ENCODE measurements around the gene SPINDOC.
"Not testable (repeated sequence)": the region's sequence is repeated elsewhere in the genome, so short reads cannot be mapped to it uniquely, and the experiment has no call there.

SPINDOC gene, protein sequence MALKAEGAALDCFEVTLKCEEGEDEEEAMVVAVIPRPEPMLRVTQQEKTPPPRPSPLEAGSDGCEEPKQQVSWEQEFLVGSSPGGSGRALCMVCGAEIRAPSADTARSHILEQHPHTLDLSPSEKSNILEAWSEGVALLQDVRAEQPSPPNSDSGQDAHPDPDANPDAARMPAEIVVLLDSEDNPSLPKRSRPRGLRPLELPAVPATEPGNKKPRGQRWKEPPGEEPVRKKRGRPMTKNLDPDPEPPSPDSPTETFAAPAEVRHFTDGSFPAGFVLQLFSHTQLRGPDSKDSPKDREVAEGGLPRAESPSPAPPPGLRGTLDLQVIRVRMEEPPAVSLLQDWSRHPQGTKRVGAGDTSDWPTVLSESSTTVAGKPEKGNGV

DNA sequence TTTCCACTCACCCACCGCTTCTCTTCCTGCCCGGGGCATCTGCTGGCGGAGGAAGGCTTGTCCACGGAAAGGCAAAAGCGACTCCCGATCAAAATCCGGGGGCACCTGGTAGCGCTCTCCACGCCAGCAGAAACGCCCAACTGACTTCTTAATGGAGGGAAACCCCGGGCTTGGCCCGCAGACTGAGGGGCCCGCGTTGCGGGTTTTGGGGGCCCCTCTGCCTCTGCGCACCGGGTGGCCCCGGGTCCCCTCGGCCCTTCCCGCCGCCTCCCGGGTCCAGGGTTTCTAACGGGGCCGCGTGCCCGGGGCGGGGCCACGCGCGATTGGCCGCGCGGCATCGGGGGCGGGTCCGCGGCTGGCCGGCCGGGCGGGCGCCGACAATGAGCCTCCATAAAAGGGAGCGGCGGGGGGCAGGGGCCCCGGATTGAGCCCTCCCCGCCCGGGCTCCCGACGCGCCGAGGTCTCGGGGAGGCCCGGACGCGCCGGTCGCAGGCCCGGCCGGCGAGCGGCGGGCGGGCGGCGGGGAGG lies at the start of gene SPINDOC:
Gene SPINDOC, plus strand, starts transcription at position 422 of the 528 bp plus-strand sequence. CDS start 231 bp downstream, outside the sequence.
- ATAC-seq, result peak; percentile 91

DNA sequence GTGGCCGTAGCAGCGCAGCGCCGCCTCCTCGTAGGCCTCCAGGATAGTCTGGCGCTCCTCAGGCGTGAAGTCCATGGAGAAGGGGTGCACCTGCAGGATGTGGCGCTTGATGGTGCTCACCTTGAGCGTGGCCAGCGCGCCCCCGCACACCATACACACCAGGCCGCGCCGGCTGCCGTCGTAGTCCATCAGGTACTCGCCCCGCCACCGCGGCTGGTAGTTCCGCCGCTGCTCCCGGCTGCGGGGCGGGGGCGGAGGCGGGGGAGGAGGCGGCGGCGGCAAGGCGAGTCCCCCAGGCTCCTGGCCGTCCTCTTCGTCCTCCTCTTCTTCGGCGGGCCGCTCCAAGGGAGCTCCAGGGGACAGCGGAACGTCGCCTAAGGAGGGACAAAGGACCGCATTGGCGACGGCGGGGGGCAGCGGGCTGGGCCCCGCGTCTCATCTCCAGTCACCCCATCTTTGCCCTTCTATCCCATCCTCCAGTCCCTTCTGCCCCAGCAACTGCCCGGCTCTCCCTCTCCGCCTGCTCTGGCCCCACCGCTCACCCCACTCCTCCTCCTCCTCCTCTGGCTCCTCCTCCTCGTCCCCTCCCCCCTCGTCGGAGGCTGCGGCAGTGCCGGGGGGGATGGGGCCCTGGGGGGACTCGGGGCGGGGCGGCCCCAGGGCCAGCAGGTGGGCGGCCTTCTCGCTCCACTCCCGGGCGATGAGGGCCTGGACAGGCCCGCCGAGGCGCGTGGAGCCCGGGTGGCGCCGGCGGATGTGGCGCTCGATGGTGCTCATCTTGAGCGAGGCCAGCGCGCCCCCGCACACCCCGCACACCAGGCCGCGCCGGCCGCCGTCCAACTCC lies 49.5 kb upstream of the SPINDOC start:
- ATAC-seq (no peak), DNase-seq (no peak)

More for the DNA sequence above, at the start of gene SPINDOC:
- DNase-seq, result peak; percentile 85

DNA sequence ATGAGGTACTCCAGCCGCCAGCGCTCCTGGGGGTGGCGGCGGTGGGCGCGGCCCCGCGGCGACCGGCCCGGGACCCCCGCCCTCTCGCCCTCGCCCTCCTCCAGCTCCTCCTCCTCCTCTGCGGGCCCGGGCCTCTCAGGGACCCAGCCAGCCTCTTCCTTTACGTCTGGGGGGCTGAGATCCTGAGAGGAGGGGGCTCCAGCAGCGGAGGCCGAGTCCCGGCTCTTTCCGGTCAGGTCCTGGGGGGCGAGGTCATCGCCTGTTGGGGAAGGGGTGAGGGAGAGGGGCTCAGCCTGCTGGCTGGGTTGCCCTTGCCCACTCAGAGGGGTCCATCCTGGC lies 48.9 kb upstream of the SPINDOC start:
- ATAC-seq (no peak), DNase-seq (no peak)

DNA sequence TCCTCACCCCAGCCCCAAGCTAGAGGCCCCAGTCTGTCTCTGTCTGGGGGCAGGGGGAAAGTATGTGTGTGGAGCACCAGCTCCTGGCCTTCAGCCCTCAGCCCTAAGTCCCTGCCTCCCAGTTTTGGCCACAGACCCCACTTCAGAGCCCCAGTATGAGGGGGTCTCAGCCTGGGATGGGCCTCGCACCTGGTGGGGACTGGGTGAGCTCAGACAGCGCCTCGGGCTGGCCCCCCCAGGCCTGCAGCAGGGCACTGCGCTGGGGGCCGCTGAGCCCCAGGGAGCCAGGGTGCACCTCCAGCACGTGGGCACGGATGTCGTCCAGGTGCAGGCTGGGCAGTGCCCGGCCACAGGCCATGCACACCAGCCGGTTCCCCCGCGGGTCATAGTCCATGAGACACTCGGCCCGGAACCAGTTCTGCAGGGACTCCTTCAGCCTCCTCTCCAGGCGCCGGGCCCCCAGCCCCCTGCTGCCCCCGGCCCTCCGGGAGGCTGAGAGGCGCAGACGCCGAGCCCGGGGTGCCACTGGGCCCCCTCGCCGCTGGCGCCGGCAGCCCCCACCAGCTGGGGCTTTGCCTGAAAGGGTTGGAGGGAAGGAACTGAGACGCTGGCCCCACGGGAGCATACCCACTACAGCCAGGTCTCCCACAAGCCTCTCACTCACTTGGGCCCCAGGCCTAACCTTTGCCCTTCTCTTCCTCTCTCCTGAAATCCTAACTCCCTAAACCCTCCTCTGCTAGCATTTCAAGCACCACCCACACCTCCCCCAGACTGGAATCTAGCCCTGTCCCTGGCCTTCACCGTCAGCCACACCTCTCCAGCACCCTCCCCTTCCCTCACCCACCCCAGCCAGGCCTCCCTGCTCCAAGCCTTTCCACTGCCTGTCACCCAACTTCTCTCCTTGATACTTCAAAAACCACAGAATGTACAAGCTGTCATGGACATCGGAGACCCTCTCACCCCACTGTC lies 48.3 kb upstream of the SPINDOC start:
- ATAC-seq, result no peak

DNA sequence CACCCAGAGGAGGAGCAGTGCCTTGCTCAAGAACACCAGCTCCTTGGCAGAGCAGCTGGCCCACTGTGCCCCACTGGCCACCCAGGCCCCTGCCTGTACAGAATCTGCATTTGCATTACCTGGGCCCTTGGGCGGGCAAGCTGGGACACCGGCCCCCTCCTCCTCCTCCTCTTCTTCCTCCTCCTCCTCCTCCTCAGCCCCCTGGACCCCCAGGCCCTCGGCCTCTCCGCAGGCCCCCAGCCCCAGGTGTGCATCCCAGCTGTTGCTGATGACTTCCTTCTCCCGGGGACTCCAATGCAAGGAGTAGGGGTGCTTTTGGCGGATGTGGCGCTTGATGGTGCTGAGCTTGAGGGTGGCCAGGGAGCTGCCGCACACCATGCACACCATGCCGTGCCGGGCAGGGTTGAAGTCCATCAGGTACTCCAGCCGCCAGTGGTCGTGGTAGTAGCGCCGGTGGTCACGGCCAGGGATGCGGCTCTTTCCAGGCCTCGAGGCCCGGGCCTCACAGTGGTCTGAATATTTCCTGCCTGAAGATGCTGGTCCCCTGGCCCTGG lies 47.5 kb upstream of the SPINDOC start:
- DNase-seq (no peak), ATAC-seq (no peak)

More for the DNA sequence above, 48.3 kb upstream of the SPINDOC start:
- no peak for DNase-seq

DNA sequence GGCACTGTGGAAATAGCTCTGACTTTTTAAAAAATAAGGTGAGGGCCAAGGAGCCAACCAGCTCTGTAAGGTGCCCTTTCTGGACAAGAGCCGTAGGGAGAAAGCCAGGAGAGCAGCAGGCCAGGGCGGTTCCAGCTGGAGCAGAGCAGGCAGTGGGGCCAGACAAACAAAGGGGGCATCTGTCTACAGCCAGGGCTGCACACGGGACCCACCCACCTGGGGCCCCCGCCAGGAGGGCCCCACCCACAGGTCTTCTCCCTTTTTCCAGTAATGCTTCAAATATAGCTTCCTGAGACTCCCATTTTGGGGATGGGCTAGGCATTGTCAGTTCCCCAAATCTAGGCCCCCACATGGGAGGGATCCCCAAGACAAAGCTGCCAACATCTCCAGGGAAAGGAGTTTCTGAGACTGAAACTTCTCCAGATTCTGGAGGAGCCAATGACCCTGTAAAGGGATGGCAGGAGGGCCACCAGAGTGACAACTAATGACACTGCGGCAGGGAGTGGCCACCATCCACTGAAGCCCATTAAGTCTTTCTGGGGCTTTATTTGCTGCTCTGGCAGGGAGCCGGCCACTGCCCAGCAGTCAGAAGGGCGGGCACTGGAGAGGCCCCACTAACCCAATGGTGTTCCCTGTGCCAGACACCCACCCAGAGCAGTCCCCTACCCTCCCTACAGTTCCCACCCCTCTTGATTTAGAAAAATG lies 46.6 kb upstream of the SPINDOC start:
- no peak for DNase-seq
- no peak for ATAC-seq

DNA sequence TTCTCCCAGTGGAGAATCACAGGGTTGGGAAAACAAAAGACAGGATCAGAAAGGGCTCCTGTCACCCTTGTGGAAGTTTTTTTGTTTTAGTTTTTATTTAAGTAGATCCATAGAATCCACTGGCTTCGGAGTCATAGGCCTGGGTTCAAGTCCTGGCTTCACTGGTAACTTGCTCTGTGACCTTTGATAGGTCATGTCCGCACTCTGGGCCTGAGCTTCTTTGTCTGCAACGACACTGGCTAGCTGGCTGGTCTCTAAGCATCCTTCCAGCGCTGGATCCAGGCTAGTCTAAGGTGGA lies 46.0 kb upstream of the SPINDOC start:
- DNase-seq (no peak), ATAC-seq (no peak)

DNA sequence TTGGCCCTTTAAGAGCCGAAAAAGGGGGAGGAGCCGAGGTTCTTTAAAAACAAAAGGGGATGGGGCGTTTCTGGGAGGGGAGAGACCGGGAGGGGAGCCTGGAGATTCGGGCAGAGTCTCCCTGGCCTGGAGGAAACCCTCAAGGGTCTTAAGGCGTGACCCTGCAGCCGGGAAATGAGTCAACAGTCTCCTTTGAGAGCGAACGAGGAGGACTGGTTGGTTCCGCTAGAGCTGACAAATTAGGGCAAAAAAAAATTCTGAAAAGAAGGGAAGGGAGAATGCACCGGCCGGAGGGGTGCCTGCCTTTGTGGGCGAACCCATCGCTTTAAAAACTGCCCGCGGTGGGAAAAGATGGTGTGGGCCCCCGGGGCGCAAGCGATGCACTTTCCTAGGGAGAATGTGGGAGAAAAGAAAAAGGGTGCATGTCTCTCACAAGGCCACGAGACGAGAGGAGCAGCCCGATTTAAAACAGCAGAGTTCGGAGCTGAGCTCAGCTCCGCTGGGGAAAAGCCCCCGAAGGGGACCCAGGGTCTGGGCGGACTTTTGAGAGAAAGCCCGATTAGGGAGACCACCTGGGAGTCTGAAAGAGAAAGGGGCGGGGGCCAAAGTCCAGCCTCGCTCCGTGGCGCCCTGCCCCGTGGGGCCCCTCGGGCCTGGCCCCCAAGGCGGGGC lies 45.6 kb upstream of the SPINDOC start:
- peak; percentile 11 for ATAC-seq
- DNase-seq, result peak; percentile 38

DNA sequence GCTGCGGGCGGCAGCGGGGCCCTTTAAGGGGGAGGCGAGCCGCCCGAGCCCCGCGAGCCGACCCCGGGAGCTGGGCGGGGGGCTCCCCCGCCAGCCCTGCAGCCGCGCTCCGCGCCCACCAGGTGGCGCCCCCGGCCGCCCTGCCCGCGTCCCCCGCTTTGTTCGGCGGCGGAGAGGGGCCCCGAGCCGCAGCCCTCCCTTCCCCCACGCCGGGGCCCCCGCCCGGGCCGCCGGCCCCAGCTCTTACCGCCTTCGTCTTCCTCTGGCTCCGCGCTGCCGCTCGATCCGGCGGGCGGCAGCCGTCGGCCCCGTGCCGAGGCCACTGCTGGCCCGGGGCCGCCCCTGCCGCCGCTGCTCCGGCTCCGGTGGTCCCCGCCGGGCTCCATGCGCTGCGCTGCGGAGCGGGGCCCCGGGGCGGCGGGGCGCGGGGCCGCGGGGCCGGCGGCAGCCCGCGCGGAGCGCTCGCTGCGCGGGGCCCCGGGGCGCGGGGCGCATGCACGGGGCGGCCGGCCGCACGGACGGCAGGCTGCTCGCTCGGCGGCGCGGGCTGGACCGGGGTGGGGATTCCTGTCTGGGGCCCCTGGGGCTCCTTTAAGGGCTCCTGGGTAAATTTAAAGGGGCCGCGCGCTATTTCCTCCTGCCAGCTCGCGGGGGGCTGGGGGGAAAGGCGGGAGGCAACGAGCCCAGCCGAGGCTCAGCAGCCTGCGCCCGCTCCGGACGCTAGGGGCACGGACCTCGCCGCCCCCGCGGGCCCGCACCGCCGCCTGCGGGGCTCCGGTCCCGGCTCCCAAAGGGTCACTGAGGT lies 44.8 kb upstream of the SPINDOC start, which contains the start of gene ZFTA:
Gene ZFTA, minus strand, starts transcription at position 539 of the 805 bp plus-strand sequence. Its CDS starts 153 bp downstream, at position 386.
- DNase-seq (peak; percentile 82), ATAC-seq (peak; percentile 59)

DNA sequence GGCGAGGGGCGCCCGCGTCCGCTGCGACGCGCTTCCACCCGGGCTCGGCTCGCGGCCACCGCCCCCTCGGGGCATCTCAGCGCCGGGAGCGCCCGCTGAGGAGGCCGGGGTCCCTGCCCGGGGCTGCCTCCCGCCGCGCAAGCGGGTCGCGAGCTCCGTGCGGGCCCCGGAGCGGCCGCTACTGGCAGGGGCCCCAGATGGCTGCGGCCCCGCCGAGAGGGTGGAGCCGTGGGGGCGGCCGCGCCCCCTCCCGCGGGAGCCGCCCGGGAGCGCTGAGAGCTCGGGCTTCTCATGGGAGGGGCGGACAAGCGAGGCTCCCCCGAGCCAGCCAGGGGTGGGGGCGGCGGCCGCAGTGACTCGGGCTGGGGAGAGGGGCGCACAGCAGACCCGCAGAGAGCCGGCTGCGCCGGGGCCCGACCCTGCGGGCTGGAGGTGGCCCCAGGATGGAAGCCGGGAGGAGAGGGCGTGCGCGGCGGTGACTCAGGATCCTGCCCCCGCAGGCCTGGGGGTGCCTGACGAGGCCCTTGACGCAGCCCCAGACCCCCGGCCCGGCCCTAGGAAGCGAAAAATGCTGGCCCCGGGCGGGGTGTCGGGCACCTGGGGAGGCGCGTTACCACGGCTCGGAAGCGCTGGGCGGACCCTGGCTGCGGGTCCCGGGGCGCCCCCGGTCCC lies 44.1 kb upstream of the SPINDOC start:
- DNase-seq (peak; percentile 45), ATAC-seq (peak; percentile 34)

DNA sequence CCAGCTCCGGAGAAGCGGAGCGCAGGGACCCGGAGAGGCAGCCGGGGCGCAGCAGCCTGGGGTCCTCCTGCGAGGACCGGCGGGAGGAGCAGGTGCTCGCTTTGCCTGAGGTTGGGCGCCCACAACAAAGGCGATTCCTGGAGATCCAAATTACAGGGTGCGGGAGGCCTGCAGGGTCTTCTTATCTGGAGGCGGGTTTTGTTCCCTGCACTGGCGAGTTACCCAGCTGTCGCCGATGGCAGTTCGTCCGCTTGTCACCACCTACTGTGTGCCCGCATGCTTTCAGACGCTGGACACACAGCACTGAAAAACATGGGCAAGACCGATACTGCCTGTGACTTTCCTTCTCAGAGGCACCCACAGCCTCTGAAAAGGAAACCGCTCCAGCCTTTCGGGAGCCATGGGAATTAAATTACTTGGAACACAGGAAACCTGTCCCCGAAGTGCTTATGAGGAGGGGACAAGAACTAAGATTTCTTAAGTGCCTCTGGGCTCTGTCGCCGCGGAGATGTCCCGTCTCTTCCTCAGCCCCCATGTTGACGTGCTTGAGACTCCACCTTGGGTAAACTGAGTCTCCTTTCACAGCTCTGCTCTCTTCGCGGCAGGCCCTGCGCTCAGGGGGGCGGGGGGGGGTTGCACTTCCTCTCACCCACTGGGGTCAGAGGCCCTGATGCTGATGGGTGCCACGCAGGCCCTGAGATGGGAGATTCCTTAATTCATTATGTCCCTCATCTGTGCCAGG lies 43.4 kb upstream of the SPINDOC start:
- no peak for ATAC-seq
- DNase-seq, result no peak

DNA sequence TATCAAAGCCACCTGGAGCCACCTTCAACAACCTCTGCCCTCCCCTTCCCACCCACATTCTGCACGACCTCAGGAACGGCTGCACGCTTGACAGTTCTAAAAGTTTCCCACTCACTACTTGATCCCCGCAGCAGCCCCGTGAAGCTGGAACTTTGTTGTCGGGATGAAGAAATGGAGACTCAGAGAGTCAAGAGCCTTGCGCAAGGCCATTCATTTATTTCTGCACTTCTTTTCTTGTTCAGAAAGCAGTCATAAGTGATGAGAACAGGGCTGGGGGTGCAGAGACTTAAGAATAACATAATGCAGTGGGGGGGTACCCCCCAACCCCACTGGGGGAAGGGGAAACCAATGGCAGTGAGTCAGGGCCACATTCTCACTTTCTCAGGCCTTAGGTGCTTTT lies 42.5 kb upstream of the SPINDOC start:
- DNase-seq (no peak), ATAC-seq (no peak)

DNA sequence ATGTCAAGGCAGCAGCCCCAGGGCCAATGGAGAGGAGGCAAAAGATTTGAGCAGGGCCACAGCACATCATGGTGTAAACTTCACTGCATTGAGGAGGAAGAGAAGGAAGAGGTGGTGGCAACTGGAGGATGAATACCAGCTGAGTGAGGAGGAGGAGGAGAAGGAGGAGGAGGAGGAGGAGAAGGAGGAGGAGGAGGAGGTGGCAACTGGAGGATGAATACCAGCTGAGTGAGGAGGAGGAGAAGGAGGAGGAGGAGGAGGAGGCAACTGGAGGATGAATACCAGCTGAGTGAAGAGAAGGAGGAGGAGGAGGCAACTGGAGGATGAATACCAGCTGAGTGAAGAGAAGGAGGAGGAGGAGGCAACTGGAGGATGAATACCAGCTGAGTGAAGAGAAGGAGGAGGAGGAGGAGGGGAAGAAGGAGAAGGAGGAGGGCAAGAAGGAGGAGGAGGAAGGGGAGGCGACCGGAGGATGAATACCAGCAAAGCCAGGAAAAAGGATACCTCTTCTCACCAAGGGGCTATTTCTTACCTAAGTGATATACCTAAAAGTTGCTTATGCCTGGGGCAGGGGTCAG lies 41.4 kb upstream of the SPINDOC start:
- DNase-seq, ATAC-seq: not testable (repeated sequence)

DNA sequence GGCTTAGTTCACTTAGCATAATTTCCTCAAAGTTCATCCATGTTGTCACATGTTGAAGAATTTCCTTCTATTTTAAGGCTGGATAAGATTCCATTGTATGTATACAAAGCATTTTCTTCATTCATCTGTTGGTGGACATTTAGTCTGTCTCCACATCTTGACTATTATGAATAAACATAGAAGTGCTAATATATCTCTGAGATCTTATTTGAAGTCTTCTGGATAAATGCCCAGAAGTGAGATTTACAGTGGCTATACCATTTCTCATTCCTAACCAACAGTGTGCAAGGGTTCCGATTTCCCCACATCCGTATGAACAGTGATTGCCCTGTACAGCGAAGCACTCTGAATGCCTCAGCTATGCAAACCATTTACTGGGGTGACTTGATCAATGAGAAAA lies 38.1 kb upstream of the SPINDOC start:
- DNase-seq (no peak), ATAC-seq (no peak)

DNA sequence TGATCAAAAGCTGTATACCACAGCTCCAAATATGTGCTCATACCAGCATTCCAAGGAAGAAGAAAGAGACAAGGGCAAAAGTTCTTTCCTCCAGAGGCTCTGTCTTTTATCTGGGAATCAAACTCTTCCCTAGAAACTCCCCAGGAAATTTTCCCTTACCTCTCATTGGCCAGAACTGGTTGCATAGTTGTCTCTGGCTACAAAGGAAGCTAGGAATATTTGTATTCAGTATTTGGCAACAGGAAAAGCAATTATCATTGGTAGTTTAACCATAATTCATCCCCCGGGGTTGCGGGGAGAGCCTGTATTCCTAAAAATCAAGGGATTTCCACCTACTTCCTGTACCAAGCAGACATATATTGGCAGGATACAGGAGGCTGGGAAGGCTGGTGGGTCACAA lies 34.2 kb upstream of the SPINDOC start:
- DNase-seq, result no peak

DNA sequence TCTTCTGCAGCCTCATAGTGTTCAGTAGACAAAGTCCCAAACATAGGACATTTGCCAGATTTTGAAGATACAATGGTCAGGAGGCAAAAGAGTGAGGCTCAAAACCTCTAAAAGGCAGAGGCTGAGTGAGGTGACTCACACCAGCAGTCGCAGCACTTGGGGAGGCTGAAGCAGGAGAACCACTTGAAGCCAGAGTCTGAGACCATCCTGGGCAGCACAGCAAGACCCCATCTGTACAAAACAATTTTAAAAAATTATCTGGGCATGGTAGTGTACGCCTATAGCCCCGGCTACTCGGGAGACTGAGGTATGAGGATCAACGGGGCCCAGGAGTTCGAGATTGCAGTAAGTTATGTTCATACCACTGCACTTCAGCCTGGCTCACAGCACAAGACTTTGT lies 30.5 kb upstream of the SPINDOC start:
- no peak for DNase-seq
- no peak for ATAC-seq

More for the DNA sequence above, 34.2 kb upstream of the SPINDOC start:
- ATAC-seq, result no peak

DNA sequence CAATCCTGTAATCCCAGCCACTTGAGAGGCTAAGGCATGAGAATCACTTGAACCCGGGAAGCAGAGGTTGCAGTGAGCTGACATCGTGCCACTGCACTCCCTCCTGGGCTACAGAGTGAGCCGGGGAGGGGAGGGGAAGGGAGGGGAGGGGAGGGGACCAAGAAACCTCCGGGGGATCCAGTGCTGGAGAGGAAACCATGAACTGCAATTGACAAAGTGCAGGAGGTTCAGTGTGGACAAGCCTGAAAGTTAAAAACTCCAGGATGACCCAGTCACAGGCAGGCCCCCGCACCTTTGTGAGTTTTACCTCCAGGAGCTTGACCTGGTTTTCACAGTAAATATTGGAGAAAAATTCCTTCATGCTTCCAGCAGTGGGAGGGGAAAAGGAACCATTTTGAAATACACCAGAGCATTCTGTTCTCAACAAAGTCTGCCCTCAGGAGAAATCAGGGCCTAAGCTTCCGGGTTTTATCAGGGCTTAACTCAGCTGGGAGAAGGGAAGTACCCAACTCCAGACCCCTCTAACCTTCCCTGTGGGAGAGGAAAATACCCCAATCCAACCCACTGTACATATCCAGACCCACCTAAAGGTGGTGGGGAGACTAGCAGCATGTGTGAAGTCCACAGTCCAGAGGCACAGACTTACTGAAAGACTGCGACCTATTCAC lies 29.2 kb upstream of the SPINDOC start:
- ATAC-seq (no peak), DNase-seq (no peak)
